Gastrocnemius medialis (tissue), 4 donors: ENCODE data around the gene CACNA1H. TPM values are rescaled to one million over a fixed set of nuclear protein-coding genes. Genes with fewer than 3 reads are reported as not detected.
"Not testable (repeated sequence)": the region's sequence is repeated elsewhere in the genome, so short reads cannot be mapped to it uniquely, and the experiment has no call there.

Experiments used
- ATAC-seq, 2 donors: fragments of 150-250 bp; one replicate each; pipeline ENCODE4 v1.9.1; 2016
- DNase-seq, 2 donors: peaks; one replicate each; pipeline ENCODE4 v3.0.0-alpha.2; 2019
- H3K27ac ChIP-seq, 4 donors: fragments of 200-600 bp; sonication (generic); 1 replicate in 1 of 4; 2 replicates in 3 of 4; pipeline ENCODE4 v1.5.1; 2016 to 2018; ENCODE audit warnings: mild to moderate bottlenecking in 2 of 4, moderate library complexity in 1 of 4
- H3K27me3 ChIP-seq, 3 donors: fragments of 200-600 bp; sonication (generic) in 2 of 3; 1 replicate in 1 of 3; 2 replicates in 2 of 3; pipeline versions ENCODE4 v1.5.1 to v1.6.0; 2016 to 2019; ENCODE audit warnings: mild to moderate bottlenecking in 1 of 3, moderate library complexity in 1 of 3
- H3K36me3 ChIP-seq, 2 donors: fragments of 200-600 bp; sonication (generic) in 1 of 2; one replicate each; pipeline ENCODE4 v1.5.1; 2017 to 2018
- H3K4me1 ChIP-seq, 2 donors: fragments of 200-600 bp; sonication (generic) in 1 of 2; one replicate each; pipeline ENCODE4 v1.5.1; 2016 to 2017; ENCODE audit warnings: mild to moderate bottlenecking in 2 of 2
- H3K4me3 ChIP-seq, 4 donors: fragments of 200-600 bp; sonication (generic) in 3 of 4; 1 replicate in 1 of 4; 2 replicates in 3 of 4; pipeline ENCODE4 v1.5.1; 2016 to 2019; ENCODE audit warnings: mild to moderate bottlenecking in 2 of 4
- H3K9me3 ChIP-seq, 3 donors: fragments of 200-600 bp; sonication (generic) in 2 of 3; 1 replicate in 1 of 3; 2 replicates in 2 of 3; pipeline ENCODE4 v1.5.1; 2016 to 2019
- POLR2A ChIP-seq, 2 donors: fragments of 450-650 bp; IDR thresholded peaks; one replicate each; pipeline ENCODE4 v1.6.1; 2017; ENCODE audit warnings: antibody characterized with exemption in 2 of 2, mild to moderate bottlenecking in 2 of 2, moderate library complexity in 2 of 2
- in situ Hi-C, 4 donors: fragments of 200-750 bp; cut with MboI; loops; one replicate each; pipeline versions ENCODE4 v1.15.0 to v1.8.0; 2017; ENCODE audit warnings: low sequenced_read_pairs in 4 of 4
- intact Hi-C: fragments of 100-400 bp; cut with DNase I; formaldehyde crosslinking; loops from one replicate; pipeline ENCODE4 v1.15.1; 2023; ENCODE audit warnings: low total_unique reads
- total RNA-seq, 4 donors: library from RNA; depleted of rRNA; stranded (reverse); fragments of >200 nt; gene quantifications; one replicate each; pipeline versions ENCODE4 v1.1.0 to v1.2.3, GENCODE V29; 2016
- TF ChIP-seq, protein P1 (sequence below), 5 experiments: fragments of 450-650 bp in 3 of 5; fragments of 200-600 bp in 2 of 5; sonication (generic) in 2 of 5; IDR thresholded peaks in 4 of 5; conservative IDR thresholded peaks in 1 of 5; 1 replicate in 4 of 5; 2 replicates in 1 of 5; pipeline ENCODE4 v1.5.1; 2016 to 2019; ENCODE audit warnings: antibody characterized with exemption in 5 of 5, mild to moderate bottlenecking in 3 of 5, moderate library complexity in 3 of 5

Gene CACNA1H
- total RNA-seq, 4 donors from 2014 or later: 3.7 to 12.8 (median 4.5) TPM

DNA sequence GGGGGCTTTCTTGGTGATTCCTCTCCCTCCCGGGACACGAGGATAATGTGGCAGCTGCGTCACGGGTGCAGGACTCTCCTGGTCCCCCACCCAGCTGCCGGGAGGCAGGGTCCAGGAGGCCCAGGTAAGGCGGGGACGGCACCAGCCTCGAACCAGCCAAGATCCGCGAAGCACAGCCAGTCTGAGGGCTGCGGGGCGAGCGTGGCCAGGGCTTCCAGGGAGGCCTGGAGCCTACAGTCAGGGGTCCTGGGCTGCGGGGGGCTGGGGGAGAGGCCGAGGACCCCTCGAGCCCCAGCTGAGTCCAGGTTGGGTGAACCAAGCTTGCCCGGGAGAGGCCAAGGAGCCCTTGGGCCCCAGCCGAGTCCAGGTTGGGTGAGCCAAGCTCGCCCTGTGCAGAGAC is 112.9 kb downstream of the CACNA1H start:
- intact Hi-C loops: no loop called here
- Histone ChIP-seq H3K9me3 (no peaks in the 10 kb centered on the region), H3K36me3 (no peaks in the 10 kb centered on the region), H3K4me3 (no peak overlapping the region), H3K27me3 (peaks cover 17 to 27% (median 27%) of the 10 kb centered on the region in 3 donors), H3K4me1 (no peaks in the 10 kb centered on the region), H3K27ac (no peak overlapping the region)
- TF ChIP-seq POLR2A (IDR thresholded peaks at IDR 0.05): no peak
- TF ChIP-seq, protein P1, sequence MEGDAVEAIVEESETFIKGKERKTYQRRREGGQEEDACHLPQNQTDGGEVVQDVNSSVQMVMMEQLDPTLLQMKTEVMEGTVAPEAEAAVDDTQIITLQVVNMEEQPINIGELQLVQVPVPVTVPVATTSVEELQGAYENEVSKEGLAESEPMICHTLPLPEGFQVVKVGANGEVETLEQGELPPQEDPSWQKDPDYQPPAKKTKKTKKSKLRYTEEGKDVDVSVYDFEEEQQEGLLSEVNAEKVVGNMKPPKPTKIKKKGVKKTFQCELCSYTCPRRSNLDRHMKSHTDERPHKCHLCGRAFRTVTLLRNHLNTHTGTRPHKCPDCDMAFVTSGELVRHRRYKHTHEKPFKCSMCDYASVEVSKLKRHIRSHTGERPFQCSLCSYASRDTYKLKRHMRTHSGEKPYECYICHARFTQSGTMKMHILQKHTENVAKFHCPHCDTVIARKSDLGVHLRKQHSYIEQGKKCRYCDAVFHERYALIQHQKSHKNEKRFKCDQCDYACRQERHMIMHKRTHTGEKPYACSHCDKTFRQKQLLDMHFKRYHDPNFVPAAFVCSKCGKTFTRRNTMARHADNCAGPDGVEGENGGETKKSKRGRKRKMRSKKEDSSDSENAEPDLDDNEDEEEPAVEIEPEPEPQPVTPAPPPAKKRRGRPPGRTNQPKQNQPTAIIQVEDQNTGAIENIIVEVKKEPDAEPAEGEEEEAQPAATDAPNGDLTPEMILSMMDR (IDR thresholded peaks at IDR 0.05 in 4 of 5, conservative IDR thresholded peaks at IDR 0.05 in 1 of 5): no peak
- ATAC-seq (no peak), DNase-seq (no peak)
- in situ Hi-C loops: no loop called here

DNA sequence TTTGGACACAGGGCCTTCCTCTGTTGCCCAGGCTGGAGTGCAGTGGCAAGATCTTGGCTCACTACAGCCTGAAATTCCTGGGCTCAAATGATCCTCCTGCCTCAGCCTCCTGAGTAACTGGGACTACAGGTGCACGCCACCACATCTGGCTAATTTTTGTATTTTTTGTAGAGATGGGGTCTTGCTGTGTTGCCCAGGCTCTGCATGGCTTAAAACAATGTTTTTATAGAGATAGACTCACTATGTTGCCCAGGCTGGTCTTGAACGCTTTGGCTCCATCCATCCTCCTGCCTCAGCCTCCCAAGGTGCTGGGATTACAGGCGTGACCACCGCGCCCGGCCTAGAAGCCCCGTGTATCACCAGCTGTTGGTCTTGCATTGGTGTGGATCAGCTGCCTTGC is 116.5 kb downstream of the CACNA1H start:
- H3K36me3 ChIP-seq, H3K27ac ChIP-seq, H3K27me3 ChIP-seq, intact Hi-C loops, H3K4me1 ChIP-seq, H3K4me3 ChIP-seq, ATAC-seq, in situ Hi-C loops, DNase-seq, H3K9me3 ChIP-seq: not testable (repeated sequence)

DNA sequence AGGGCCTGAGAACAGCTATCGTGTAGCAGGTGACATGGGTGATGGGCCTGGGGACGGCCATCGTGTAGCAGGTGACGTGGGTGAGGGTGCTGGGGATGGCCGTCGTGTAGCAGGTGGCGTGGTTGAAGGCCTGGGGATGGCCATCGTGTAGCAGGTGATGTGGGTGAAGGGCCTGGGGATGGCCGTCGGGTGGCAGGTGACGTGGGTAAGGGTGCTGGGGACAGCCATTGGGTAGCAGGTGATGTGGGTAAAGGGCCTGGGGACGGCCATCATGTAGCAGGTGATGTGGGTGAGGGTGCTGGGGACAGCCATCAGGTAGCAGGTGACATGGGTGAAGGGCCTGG is 118.4 kb downstream of the CACNA1H start:
- TF ChIP-seq POLR2A (IDR thresholded peaks at IDR 0.05): no peak
- TF ChIP-seq, protein P1 (IDR thresholded peaks at IDR 0.05 in 4 of 5, conservative IDR thresholded peaks at IDR 0.05 in 1 of 5): no peak
- intact Hi-C loops: no loop called here
- peaks cover 7 to 10% (median 8%) of the 10 kb centered on the region in 3 donors for H3K27me3 ChIP-seq

More for the DNA sequence above, 118.4 kb downstream of the CACNA1H start:
- DNase-seq (no peak), ATAC-seq (no peak)
- Histone ChIP-seq H3K27ac (no peak overlapping the region), H3K4me3 (no peak overlapping the region), H3K4me1 (no peaks in the 10 kb centered on the region), H3K36me3 (no peaks in the 10 kb centered on the region), H3K9me3 (no peaks in the 10 kb centered on the region)
- in situ Hi-C loops: no loop called here

Other genes starting within 250 kb of the CACNA1H start
- gene LMF1, start 182.1 kb upstream of the CACNA1H start, total RNA-seq: 10 to 100 TPM in 2 of 4 donors, 1 to 10 TPM in 2; 7.7 to 15.8 (median 10.2) TPM
- gene SOX8, start 171.3 kb upstream of the CACNA1H start, total RNA-seq: under 1 TPM; 0.10 to 0.91 (median 0.33) TPM
- 1 to 10 TPM in 1 of 4 donors, under 1 TPM in 2, not detected in 1; 0.24 to 1.3 (median 0.33) TPM for gene SSTR5, start 80.4 kb upstream of the CACNA1H start, total RNA-seq
- gene C1QTNF8, start 56.9 kb upstream of the CACNA1H start, total RNA-seq: not detected
- under 1 TPM in 1 of 4 donors, not detected in 3; 0.29 TPM for gene TPSG1, start 72.2 kb downstream of the CACNA1H start, total RNA-seq
- gene TPSB2, start 77.1 kb downstream of the CACNA1H start, total RNA-seq: 10 to 100 TPM in 2 of 4 donors, 1 to 10 TPM in 2; 3.7 to 14.3 (median 9.5) TPM
- gene TPSAB1, start 87.6 kb downstream of the CACNA1H start, total RNA-seq: 10 to 100 TPM in 1 of 4 donors, 1 to 10 TPM in 3; 3.3 to 14.9 (median 7.8) TPM
- 1 to 10 TPM in 1 of 4 donors, not detected in 3; 2.5 TPM for gene TPSD1, start 103.0 kb downstream of the CACNA1H start, total RNA-seq
- 10 to 100 TPM; 28.9 to 80.4 (median 41.7) TPM for gene UBE2I, start 156.5 kb downstream of the CACNA1H start, total RNA-seq
- gene BAIAP3, start 180.5 kb downstream of the CACNA1H start, total RNA-seq: 1 to 10 TPM in 3 of 4 donors, under 1 TPM in 1; 0.05 to 4.4 (median 2.5) TPM
- gene TSR3, start 198.8 kb downstream of the CACNA1H start, total RNA-seq: 100 to 1,000 TPM in 1 of 4 donors, 10 to 100 TPM in 3; 63.3 to 103 (median 72.4) TPM
- 10 to 100 TPM; 20.6 to 37.5 (median 30.2) TPM for gene GNPTG, start 198.8 kb downstream of the CACNA1H start, total RNA-seq